OCI-LY7 (cell line): ENCODE data around the gene TEX2. TPM values are rescaled to one million over a fixed set of nuclear protein-coding genes. Genes with fewer than 3 reads are reported as not detected.

Source experiments
- BruUV-seq: library from RNA; stranded (reverse); fragments of 400-500 nt; replicated peaks from 2 replicates; lab custom pipeline; 2021; lab: Mats Ljungman, UMichigan
- CTCF ChIA-PET: fragments of 300-600 bp; sonication (Branson Sonifier 250); formaldehyde crosslinking; loops from one replicate; lab custom pipeline; 2022; ENCODE audit warnings: antibody characterized with exemption; ENCODE audit not compliant: unreplicated experiment; lab: Charles Lee
- POLR2A ChIA-PET: fragments of 300-600 bp; sonication (Branson Sonifier 250); formaldehyde crosslinking; loops from one replicate; lab custom pipeline; 2022; ENCODE audit warnings: antibody characterized with exemption; lab: Charles Lee
- DNase-seq: peaks from one replicate; pipeline ENCODE4 v3.0.0-alpha.2; 2015; ENCODE audit warnings: low spot score
- H2AFZ ChIP-seq: fragments of 200-600 bp; sonication (generic), shearing (Covaris generic); 2 replicates; pipeline ENCODE4 v1.6.1; 2014; ENCODE audit warnings: mild to moderate bottlenecking, antibody characterized with exemption, low read length, moderate library complexity
- H3K27ac ChIP-seq: fragments of 200-600 bp; sonication (generic); 2 replicates; pipeline ENCODE4 v1.5.1; 2014; ENCODE audit warnings: mixed run types, low read depth, mild to moderate bottlenecking, moderate library complexity, low read length, inconsistent platforms; ENCODE audit not compliant: poor library complexity, severe bottlenecking
- H3K36me3 ChIP-seq: fragments of 200-600 bp; sonication (generic); 2 replicates; pipeline ENCODE4 v1.6.1; 2014; ENCODE audit warnings: mild to moderate bottlenecking, antibody characterized with exemption, low read length, moderate library complexity, mixed read lengths; ENCODE audit not compliant: insufficient read depth
- H3K4me1 ChIP-seq: fragments of 200-600 bp; sonication (generic); 2 replicates; pipeline ENCODE4 v1.5.1; 2014; ENCODE audit warnings: mild to moderate bottlenecking, low read length; ENCODE audit not compliant: insufficient read depth, poor library complexity, severe bottlenecking
- H3K4me2 ChIP-seq: fragments of 200-600 bp; sonication (generic); 2 replicates; pipeline ENCODE4 v1.6.1; 2014; ENCODE audit warnings: mild to moderate bottlenecking, low read length
- H3K4me3 ChIP-seq: fragments of 200-600 bp; sonication (generic); 2 replicates; pipeline ENCODE4 v1.5.1; 2014; ENCODE audit warnings: mild to moderate bottlenecking, low read depth, low read length; ENCODE audit not compliant: poor library complexity, severe bottlenecking
- H3K79me2 ChIP-seq: fragments of 200-600 bp; sonication (generic); 2 replicates; pipeline ENCODE4 v1.6.1; 2016; ENCODE audit warnings: low read depth, mild to moderate bottlenecking, low read length, moderate library complexity, mixed read lengths; ENCODE audit not compliant: insufficient read depth
- H3K9me2 ChIP-seq: fragments of 200-600 bp; sonication (generic); 2 replicates; pipeline ENCODE4 v1.6.1; 2016; ENCODE audit warnings: mild to moderate bottlenecking, low read length, mixed read lengths; ENCODE audit not compliant: insufficient read depth
- H3K9me3 ChIP-seq: fragments of 200-600 bp; sonication (generic); 2 replicates; pipeline ENCODE4 v1.6.1; 2014; ENCODE audit warnings: mild to moderate bottlenecking, mixed run types, low read length, mixed read lengths
- H4K20me1 ChIP-seq: fragments of 200-600 bp; sonication (generic); 2 replicates; pipeline ENCODE4 v1.6.1; 2014; ENCODE audit warnings: mild to moderate bottlenecking, antibody characterized with exemption, low read length, moderate library complexity, mixed read lengths; ENCODE audit not compliant: insufficient read depth
- EZH2phosphoT487 ChIP-seq: fragments of 200-600 bp; sonication (generic); IDR thresholded peaks from 2 replicates; pipeline ENCODE4 v1.6.1; 2018; ENCODE audit warnings: low read depth, borderline replicate concordance, mild to moderate bottlenecking, mixed run types, antibody characterized with exemption, low read length, moderate library complexity, mixed read lengths
- intact Hi-C: fragments of 100-400 bp; cut with micrococcal nuclease; formaldehyde crosslinking; loops from one replicate; pipeline ENCODE4 v1.10.0; 2022; ENCODE audit not compliant: unreplicated experiment
- total RNA-seq, 2 experiments: library from RNA; depleted of rRNA in 1 of 2; stranded (reverse); fragments of >200 nt in 1 of 2; shearing (Covaris generic) in 1 of 2; gene quantifications; 2 replicates each; pipeline ENCODE4 v1.2.3, GENCODE V29; 2014 to 2022
- TF ChIP-seq, protein P1 (sequence below): fragments of 200-600 bp; sonication (generic); conservative IDR thresholded peaks from 2 replicates; pipeline ENCODE4 v1.5.1; 2014; ENCODE audit warnings: mild to moderate bottlenecking, antibody characterized with exemption, low read length, moderate library complexity, mixed read lengths

TEX2 gene
- total RNA-seq, 2 experiments from 2014 or later: 7.4 to 12.4 TPM

DNA sequence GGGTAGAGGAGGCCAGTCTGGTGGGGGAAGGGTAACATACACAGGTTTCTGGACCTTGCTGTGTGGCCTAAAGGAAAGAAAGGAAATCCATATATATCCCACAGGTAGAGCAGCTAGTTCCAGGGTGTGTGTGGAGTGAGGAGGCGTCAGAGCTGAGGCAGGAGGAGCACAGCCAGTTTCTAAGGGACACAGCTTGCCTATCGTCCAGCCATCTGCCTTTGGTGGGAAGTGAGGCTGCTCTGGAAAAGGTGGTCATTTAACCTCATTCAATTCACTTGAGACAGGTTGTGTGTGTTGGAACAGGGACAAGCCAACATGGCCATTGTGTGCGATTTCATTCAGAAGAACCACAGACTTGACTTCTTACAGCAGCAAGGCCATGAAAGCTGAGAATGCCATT is 96.2 kb downstream of the TEX2 start:
- H3K4me1 ChIP-seq: no peaks in the 10 kb centered on the region
- H3K4me3 ChIP-seq: no peak overlapping the region
- H3K9me2 ChIP-seq: no peaks in the 10 kb centered on the region
- DNase-seq: no peak
- H3K79me2 ChIP-seq: no peaks in the 10 kb centered on the region
- no TSS peak for BruUV-seq
- TF ChIP-seq, protein P1, sequence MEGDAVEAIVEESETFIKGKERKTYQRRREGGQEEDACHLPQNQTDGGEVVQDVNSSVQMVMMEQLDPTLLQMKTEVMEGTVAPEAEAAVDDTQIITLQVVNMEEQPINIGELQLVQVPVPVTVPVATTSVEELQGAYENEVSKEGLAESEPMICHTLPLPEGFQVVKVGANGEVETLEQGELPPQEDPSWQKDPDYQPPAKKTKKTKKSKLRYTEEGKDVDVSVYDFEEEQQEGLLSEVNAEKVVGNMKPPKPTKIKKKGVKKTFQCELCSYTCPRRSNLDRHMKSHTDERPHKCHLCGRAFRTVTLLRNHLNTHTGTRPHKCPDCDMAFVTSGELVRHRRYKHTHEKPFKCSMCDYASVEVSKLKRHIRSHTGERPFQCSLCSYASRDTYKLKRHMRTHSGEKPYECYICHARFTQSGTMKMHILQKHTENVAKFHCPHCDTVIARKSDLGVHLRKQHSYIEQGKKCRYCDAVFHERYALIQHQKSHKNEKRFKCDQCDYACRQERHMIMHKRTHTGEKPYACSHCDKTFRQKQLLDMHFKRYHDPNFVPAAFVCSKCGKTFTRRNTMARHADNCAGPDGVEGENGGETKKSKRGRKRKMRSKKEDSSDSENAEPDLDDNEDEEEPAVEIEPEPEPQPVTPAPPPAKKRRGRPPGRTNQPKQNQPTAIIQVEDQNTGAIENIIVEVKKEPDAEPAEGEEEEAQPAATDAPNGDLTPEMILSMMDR: no peak
- TF ChIP-seq EZH2phosphoT487: no peak
- intact Hi-C loops: no loop called here
- H4K20me1 ChIP-seq: no peaks in the 10 kb centered on the region
- CTCF ChIA-PET: no interaction called here
- H3K27ac ChIP-seq: no peak overlapping the region
- H3K36me3 ChIP-seq: 0 out of 2 replicates have a peak, but pooled peaks cover 4% of the 10 kb centered on the region
- H3K4me2 ChIP-seq: no peak overlapping the region
- POLR2A ChIA-PET: no interaction called here
- H3K9me3 ChIP-seq: no peaks in the 10 kb centered on the region
- no peak overlapping the region for H2AFZ ChIP-seq

GRCh38 chr17:64165347-64165746 is 97.7 kb downstream of the TEX2 start:
- Histone ChIP-seq H4K20me1 (no peaks in the 10 kb centered on the region), H3K4me1 (no peaks in the 10 kb centered on the region), H3K4me3 (no peak overlapping the region), H3K36me3 (0 out of 2 replicates have a peak, but pooled peaks cover 4% of the 10 kb centered on the region), H3K27ac (no peak overlapping the region), H2AFZ (no peak overlapping the region), H3K79me2 (no peaks in the 10 kb centered on the region), H3K4me2 (no peak overlapping the region), H3K9me2 (no peaks in the 10 kb centered on the region), H3K9me3 (no peaks in the 10 kb centered on the region)
- CTCF ChIA-PET: interaction anchor here (0.6 kb wide), 1 partner anchor 912 kb away, joined by 3 read pairs; no protein-coding TSS in a partner anchor
- no TSS peak for BruUV-seq
- intact Hi-C loops: no loop called here
- POLR2A ChIA-PET: no interaction called here
- TF ChIP-seq EZH2phosphoT487: no peak
- TF ChIP-seq, protein P1: no peak
- DNase-seq: no peak

DNA sequence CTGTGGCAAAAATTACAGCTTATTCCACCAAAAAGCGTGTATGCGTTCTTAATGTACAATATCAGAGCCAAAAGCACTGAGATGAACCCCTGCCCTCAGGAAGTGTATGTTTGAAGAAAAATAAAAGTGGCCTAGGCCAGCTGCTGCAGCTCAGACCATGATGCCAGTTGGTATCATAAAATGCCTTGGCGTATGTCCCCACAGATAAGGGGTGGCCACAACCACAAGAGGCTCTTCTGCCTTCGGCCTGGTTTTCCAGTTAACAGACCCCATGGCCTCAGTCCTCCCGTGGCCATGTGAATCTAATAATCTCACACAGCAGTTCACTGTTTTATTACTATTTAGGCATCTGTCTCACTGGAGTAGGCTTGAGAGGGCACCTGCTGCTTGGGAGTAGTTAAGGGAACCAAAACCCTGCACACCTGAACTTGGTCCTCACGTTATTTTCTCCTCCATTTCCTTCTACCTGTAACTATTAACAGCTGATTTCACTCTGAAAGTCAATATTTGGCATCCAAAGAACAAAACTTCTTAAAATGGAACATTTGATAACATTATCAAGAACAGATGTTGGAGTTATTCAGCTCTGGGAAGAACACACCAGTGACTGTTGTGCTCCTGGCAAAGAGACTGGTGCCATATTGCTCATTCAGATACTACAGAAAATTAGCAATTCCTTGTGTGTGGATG is 98.3 kb downstream of the TEX2 start:
- H3K9me2 ChIP-seq: no peaks in the 10 kb centered on the region
- H3K9me3 ChIP-seq: no peaks in the 10 kb centered on the region
- intact Hi-C loops: no loop called here
- H3K4me1 ChIP-seq: no peaks in the 10 kb centered on the region
- no peaks in the 10 kb centered on the region for H4K20me1 ChIP-seq
- no peak for DNase-seq
- no peaks in the 10 kb centered on the region for H3K79me2 ChIP-seq
- 0 out of 2 replicates have a peak, but pooled peaks cover 4% of the 10 kb centered on the region for H3K36me3 ChIP-seq
- H3K4me3 ChIP-seq: no peak overlapping the region
- H3K27ac ChIP-seq: no peak overlapping the region
- no TSS peak for BruUV-seq
- TF ChIP-seq EZH2phosphoT487: no peak
- TF ChIP-seq, protein P1: no peak
- no peak overlapping the region for H3K4me2 ChIP-seq
- POLR2A ChIA-PET: interaction anchor here (0.7 kb wide), 3 partner anchors 18 to 1391 kb away, joined by 3 to 6 read pairs (median 4); no protein-coding TSS in a partner anchor
- no peak overlapping the region for H2AFZ ChIP-seq
- CTCF ChIA-PET: interaction anchor here (0.6 kb wide), 1 partner anchor 913 kb away, joined by 3 read pairs; no protein-coding TSS in a partner anchor
